RCC 7860 (cell line): ENCODE measurements around the gene PEX7.
"Not testable (repeated sequence)": the region's sequence is repeated elsewhere in the genome, so short reads cannot be mapped to it uniquely, and the experiment has no call there.

ENCODE experiments used
- DNase-seq: peaks from one replicate; pipeline ENCODE4 v3.0.0-alpha.2; 2015; ENCODE audit warnings: low spot score
- FAIRE-seq: peaks from 2 replicates; lab custom pipeline; 2012; peaks lifted over from hg19 to GRCh38; lab: Jason Lieb, UNC

PEX7 gene

GRCh38 chr6:136822376-136823127 is at the start of gene PEX7:
Gene PEX7 (plus strand): TSS chr6:136822592. CDS start chr6:136822666, 74 bp downstream.
- no peak for FAIRE-seq
- DNase-seq, result peak; percentile 64

GRCh38 chr6:136772685-136773472 is 49.5 kb upstream of the PEX7 start:
- FAIRE-seq (no peak), DNase-seq (no peak)

- FAIRE-seq, result no peak
- DNase-seq, result no peak
These were observed 49.0 kb upstream of the PEX7 start for GRCh38 chr6:136773473-136773796.

GRCh38 chr6:136774228-136775041 is 48.0 kb upstream of the PEX7 start:
- FAIRE-seq (no peak), DNase-seq (no peak)

GRCh38 chr6:136775081-136775480 is 47.3 kb upstream of the PEX7 start:
- DNase-seq (no peak), FAIRE-seq (no peak)

GRCh38 chr6:136775548-136775947 is 46.8 kb upstream of the PEX7 start:
- DNase-seq, result no peak
- no peak for FAIRE-seq

GRCh38 chr6:136777651-136778050 is 44.7 kb upstream of the PEX7 start:
- DNase-seq, result no peak
- no peak for FAIRE-seq

- no peak for FAIRE-seq
- DNase-seq, result no peak
These were observed 42.7 kb upstream of the PEX7 start for GRCh38 chr6:136779682-136780081.

GRCh38 chr6:136780972-136781371 is 41.4 kb upstream of the PEX7 start:
- no peak for DNase-seq
- FAIRE-seq, result no peak

GRCh38 chr6:136782021-136782770 is 40.2 kb upstream of the PEX7 start:
- no peak for FAIRE-seq
- DNase-seq, result no peak

GRCh38 chr6:136783021-136783420 is 39.4 kb upstream of the PEX7 start:
- FAIRE-seq (no peak), DNase-seq (no peak)

- FAIRE-seq (no peak), DNase-seq (no peak)
These were observed 38.7 kb upstream of the PEX7 start for GRCh38 chr6:136783495-136784270.

GRCh38 chr6:136784271-136784664 is 38.1 kb upstream of the PEX7 start:
- DNase-seq (no peak), FAIRE-seq (no peak)

GRCh38 chr6:136784910-136785746 is 37.3 kb upstream of the PEX7 start:
- no peak for DNase-seq
- no peak for FAIRE-seq

- DNase-seq (no peak), FAIRE-seq (no peak)
These were observed 35.7 kb upstream of the PEX7 start for GRCh38 chr6:136786658-136787057.

GRCh38 chr6:136787726-136788068 is 34.7 kb upstream of the PEX7 start:
- DNase-seq (no peak), FAIRE-seq (no peak)

GRCh38 chr6:136788069-136788902 is 34.1 kb upstream of the PEX7 start:
- FAIRE-seq (no peak), DNase-seq (no peak)

GRCh38 chr6:136789440-136789839 is 33.0 kb upstream of the PEX7 start:
- not testable (repeated sequence) for FAIRE-seq

More at GRCh38 chr6:136789440-136789839, 33.0 kb upstream of the PEX7 start:
- not testable (repeated sequence) for DNase-seq
